NB4 (cell line): ENCODE measurements around the gene CCR4.

Source experiments
- CTCF ChIP-seq: IDR thresholded peaks from one replicate; pipeline ENCODE4 v1.5.1; 2012; ENCODE audit warnings: low read depth, low read length
- MAX ChIP-seq: IDR thresholded peaks from 2 replicates; pipeline ENCODE4 v1.6.1; 2011; ENCODE audit warnings: low read depth, low read length
- POLR2A ChIP-seq: IDR thresholded peaks from 2 replicates; pipeline ENCODE4 v1.6.1; 2011; ENCODE audit warnings: mild to moderate bottlenecking; ENCODE audit not compliant: insufficient read length; ENCODE audit errors: extremely low read depth

DNA sequence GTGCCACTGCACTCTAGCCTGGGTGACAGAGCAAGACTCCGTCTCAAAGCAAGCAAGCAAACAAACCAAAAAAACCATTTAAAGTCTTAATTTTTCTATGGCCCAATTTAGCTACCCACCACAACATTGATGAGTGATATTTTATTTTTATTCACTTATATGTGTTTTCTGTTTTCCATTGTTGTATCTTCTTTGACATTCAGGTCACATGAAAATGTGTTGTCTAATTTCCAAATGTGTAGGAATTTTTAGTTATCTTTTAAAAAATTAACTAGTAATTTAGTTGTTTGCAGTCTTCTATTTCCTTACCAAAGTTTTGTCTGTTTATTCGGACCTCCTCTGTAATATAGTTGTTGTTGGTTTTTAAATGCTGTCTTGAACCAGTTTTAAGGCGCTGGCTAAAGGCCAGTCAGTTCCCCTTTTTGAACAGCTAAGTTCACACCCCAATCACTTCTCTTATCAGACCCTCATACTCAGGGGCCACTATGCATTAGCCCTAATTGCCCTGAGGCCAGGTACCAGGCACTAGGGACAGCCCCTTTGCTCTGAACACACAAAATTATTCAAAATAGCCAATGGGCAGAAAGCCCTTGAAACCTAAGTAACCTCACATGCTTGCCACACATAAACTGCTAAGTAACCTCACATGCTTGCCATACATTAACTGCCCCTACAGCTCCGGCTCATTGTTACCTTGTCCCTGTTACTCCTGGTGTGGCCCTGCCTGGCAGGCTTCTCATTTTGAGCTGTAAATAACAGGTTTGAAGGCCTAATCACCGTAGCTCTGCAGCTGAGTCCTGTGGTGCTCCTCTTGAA, 4.3 kb upstream of the CCR4 start:
- TF ChIP-seq POLR2A (no peak), CTCF (no peak), MAX (no peak)
